DLD1 (cell line): ENCODE data around the gene EEIG1.
"Not testable (repeated sequence)": the region's sequence is repeated elsewhere in the genome, so short reads cannot be mapped to it uniquely, and the experiment has no call there.

Source experiments
- in situ Hi-C: cut with HindIII; loops from 2 replicates; pipeline ENCODE4 v1.10.0; 2017; ENCODE audit warnings: low sequenced_read_pairs

Gene EEIG1

DNA sequence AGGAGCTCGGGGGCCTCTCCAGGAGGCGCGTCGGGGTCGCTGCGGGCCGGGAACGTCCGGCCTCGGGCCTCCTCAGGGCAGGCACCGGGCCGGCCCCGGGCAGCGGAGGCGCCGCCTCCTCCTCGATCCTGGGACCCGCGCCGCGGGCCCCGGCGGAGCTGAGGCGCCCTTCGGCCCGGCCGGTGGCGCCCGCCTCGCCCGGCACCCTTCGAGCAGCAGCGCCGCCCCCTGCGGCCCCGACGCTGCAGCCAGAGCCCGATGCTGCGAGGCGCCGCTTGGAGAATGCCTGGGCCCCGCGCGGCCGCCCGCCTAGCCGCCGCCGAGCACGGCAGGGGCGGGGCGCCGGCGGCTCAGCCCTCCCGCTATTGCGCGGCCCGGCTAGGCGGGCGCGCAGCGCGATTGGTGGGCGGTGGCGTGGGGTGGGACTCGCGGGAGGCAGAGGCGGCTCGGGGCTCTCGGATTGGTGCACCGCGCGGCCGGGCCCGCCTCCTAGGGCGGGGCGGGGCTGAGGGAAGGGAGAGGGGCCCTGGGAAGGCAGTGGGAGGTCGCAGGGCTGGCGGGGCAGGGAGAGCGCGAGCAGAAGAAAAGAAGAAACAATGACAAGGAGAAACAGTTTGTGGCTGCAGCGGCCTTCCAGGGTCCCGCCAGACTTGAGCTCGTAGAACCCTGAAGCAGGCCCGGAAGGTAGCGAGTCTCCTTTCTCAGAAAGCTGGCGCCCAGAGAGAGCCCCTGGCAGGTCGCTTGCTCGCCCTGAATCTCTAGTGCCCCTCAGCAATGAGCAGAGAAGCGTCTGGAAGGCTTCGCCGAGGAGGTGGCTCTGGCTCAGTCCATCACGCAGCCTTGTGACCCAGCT lies at the start of gene EEIG1:
EEIG1 (minus strand) TSS at position 284 of the 853 bp plus-strand sequence. CDS start 852 bp downstream, outside the sequence.
- in situ Hi-C loops: no loop called here

DNA sequence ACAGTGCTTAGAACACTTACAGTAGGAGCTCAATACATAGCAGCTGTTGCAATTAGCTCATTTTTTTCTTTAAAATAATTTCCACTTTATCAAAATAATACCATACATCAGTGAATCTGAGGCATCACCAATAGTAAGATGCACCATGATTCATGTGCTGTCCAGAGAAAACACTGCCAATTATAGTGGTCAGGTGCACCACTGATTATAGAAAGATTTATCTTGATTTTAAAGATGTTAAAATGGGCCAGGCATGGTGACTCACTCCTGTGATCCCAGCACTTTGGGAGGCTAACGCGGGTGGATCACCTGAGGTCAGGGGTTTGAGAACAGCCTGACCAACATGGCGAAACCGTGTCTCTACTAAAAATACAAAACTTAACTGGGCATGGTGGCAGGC lies 46.9 kb upstream of the EEIG1 start:
- in situ Hi-C loops: no loop called here

DNA sequence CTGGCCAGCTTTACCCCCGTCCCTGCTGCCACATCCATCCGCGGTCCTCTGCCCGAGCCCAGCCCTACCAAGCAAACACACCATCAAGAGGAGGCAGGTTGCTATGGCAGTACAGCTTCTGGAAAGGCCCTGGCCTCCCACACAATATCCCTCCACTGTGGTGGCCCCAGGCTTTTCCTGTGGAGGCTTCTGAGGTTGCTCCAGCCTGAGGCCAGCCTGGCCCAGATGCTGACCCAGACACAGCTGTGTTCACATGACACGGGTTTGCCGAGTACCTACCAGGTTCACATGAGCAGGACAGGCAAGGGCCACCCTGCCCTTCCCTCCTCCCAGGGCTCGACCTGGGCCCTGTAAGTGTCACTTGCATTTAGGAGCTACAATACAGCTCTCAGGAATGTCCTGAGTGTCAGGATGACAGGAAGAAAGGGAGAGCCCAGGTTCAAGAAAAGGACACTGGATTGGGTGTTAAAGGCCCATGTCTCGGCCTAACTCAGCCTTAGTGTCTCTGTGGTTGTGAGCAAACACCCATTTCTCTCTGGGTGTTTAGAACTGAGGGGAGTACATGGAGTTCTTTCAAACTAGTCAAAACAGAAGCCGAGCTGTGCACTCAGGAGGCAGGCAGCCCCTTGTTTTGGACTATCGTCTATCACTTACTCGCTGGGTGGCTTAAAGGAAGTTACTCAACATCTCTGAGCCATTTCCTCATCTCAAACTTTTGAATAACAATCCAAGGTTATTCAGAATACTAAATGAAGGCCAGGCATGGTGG lies 46.2 kb upstream of the EEIG1 start:
- in situ Hi-C loops: no loop called here

DNA sequence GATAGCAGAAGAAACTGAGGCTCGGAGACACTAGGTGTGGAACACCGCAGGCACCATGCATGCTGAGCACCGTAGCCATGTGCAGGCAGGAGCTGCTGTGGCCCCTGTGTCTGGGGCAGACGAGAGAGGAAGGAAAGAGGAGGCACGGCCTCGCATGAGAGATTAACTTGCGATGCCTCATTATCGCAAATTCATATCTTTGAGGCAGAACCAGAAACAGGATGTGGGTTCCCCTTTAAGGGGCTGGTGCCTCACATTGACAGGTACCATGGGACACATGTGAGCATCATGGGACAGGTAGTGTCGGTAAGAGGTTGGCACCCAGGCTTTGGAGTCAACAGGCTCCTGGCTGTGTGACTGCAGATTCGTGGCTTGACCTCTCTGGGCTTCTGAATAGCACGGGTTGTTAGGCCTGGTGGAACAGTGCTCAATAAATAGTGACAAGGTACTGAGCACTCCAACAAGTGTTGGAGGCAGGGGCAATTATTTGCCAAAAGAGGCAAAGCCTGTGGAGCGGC lies 45.5 kb upstream of the EEIG1 start:
- in situ Hi-C loops: no loop called here

DNA sequence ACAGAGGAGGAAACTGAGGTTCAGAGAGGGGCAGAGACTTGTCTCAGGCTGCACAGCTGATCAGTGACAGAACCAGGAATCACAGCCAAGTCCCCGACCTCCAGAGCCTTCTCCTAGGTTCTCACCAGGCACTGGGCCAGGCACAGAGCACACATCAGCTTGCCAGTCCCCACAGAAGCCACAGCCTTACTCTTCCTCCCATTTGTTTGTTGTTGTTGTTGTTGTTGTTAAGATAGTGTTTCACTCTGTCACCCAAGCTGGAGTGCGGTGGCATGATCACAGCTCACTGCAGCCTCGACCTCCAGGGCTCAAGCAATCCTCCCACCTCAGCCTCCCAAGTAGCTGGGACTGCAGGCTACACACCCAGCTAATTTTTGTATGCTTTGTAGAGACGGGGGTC lies 44.9 kb upstream of the EEIG1 start:
- in situ Hi-C loops: no loop called here

DNA sequence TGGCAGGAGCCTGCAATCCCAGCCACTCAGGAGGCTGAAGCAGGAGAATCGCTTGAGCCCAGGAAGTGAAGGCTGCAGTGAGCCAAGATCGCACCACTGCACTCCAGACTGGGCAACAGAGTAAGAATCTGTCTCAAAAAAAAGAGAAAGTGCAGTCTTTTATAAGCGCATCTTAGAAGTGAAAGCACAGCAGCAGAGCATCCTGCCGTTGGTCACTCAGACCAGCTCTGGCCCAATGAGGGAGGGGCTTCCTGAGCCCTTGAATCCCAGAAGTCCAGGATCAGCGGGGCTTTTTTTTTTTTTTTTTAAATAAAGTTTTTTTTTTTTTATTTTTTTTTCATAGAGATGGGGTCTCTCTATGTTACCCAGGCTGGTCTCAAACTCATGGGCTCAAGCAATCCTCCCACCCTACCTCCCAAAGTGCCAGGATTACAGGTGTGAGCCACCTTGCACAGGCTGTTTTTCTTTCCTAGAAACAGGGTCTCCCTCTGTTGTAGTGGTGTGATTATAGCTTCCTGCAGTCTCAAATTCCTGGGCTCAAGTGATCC lies 44.0 kb upstream of the EEIG1 start:
- in situ Hi-C loops: no loop called here

DNA sequence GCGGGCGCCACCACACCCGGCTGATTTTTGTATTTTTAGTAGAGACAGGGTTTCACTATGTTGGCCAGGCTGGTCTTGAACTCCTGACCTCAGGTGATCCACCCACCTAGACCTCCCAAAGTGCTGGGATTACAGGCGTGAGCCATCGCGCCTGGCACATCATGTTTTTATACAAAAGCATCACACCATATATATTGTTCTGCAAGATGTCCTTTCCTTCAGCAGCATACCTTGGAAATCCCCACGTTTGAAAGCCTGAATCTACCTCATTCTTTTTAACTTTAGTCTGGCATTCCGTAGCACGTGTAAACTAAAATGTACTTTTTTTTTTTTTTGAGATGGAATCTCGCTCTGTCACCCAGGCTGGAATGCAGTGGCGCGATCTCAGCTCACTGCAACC lies 42.9 kb upstream of the EEIG1 start:
- in situ Hi-C loops: not testable (repeated sequence)

DNA sequence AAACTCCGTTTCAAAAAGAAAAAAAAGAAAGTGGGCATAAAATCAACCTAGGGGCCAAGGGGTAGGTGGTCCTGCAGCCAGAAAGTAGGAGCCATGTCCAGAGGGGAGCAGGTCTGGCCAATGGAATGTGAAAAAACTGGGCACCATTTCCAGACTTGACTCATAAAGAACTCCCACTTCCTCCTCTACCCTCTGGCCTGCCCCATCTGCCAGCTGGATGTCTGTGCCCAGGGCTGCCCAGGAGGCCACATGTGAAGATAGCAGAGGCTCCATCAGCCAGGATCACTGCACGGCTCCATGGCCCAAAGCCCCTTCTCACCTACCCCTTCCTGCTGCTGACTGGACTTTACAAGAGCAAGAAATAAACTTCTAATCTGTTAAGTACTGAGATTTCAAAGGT lies 42.1 kb upstream of the EEIG1 start:
- in situ Hi-C loops: no loop called here

DNA sequence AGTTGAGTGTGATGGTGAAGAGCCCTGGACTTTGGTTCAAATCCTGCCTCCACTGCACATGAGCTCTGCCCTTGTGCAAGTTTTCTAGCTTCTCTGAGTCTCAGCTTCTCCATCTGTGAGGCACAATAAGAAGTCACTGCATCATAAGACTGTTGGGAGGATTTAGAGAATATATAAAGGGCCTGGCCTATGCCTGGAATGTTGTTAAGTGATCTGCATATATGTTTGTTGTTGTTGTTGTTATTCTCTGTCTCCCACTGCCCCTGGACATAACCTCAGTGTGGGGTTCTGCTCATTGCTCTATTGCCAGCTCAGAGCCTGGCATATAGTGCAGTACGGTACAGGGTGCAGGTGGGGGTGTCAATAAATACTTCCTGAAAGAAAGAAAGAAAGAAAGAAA lies 40.3 kb upstream of the EEIG1 start:
- in situ Hi-C loops: no loop called here

DNA sequence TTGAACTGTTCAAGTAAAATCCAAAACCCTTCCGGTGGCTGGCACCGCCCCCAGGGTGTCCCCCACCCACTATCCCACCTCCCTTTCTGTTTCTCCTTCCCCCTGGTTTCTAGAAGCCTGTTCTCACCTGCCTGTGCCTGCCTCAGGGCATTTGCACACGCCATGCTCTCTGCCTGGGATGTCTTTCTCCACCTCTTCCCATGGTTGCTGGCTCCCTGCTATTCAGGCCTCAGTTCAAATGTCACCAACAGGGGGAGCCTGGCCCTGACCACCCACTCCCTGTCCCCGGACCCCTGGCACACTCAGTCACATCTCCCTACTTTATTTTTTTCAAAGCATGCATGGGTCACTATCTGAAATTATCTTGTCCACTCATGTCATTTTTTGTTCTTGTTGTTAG lies 39.9 kb upstream of the EEIG1 start:
- in situ Hi-C loops: no loop called here

DNA sequence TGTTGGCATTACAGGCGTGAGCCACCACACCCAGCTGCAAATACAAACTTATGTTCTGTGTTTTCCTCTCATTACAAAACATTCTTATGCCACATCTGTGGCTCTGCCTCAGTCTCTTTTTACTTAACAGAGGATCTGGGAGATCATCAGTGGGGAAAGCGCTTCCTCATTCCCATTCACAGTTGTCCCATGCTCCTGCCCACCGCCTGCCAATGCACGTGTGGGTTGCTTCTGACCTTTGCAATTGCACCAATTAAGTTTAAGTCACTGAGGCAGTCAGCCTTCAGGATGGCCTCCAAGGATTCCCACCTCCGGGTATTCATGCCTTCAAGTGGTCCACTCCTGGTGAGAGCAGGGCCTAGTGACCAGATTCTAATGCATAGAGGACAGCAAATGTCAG lies 34.9 kb upstream of the EEIG1 start:
- in situ Hi-C loops: no loop called here

DNA sequence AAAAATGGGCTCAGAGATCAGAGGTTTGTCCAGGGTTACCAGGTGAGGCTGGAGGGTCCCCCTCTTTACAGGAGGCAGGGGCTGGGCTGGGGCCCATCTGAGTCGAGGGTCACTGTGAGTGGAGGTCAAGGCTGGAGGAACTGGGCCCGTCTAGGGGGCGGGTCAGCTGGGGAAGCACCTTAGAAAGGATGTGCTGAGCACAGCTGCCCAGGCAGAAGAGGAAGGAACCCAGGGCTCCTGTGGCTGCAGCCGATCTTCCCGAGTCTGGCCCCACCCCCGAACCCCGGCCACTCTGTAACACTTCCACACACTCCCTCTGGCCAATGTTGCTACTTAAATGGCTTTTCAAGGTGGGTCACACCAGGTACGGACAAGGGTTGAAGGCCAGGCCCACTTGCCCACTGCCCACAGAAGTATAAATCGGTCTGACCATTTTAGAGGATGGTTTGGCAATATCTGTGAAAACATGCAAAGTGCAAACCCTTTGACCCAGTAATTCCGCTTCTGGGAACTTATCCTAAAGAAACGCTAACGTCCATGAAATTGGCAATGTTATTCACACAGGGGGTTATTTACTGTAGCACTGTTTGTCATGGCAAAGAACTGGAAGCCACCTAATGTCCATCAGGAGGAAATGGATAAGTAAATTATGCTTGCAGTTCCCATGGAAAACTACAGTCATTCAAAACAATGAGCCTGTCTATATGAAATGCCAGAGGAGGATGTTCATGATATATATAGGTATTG lies 30.5 kb upstream of the EEIG1 start:
- in situ Hi-C loops: no loop called here

DNA sequence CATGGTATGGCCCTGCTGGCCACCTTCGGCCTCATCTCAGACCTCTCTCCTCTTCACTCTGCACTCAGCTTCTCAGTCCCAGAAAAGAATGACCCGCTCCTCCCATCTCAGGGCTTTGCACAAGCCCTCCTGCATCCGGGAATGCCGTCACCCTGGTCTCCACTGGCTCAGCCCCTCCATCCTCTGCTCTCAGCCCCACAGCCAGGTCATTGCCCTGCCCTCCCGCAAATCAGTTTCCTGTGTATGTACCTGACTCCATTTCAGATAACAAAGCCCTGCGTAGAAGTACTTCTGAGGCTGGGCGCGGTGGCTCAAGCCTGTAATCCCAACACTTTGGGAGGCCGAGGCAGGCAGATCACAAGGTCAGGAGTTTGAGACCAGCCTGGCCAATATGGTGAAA lies 28.9 kb upstream of the EEIG1 start:
- in situ Hi-C loops: no loop called here

DNA sequence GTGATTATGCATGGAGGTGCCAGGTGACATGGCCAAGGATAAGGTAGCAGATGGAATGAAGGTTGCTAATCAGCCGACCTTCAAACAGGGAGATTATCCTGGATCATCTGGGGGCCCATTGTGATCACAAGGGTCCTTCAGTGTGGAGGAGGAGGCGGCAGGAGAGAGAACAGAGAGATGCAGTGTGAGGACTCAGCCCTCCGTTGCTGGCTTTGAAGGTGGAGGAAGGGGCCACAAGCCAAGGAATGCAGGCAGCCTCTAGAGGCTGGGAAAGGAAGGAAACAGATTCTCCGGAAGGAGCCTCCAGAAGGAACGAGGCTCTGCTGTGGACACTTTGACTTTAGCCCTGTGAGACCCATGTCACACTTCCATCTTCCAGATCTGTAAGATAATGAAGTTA lies 27.4 kb upstream of the EEIG1 start:
- in situ Hi-C loops: no loop called here

DNA sequence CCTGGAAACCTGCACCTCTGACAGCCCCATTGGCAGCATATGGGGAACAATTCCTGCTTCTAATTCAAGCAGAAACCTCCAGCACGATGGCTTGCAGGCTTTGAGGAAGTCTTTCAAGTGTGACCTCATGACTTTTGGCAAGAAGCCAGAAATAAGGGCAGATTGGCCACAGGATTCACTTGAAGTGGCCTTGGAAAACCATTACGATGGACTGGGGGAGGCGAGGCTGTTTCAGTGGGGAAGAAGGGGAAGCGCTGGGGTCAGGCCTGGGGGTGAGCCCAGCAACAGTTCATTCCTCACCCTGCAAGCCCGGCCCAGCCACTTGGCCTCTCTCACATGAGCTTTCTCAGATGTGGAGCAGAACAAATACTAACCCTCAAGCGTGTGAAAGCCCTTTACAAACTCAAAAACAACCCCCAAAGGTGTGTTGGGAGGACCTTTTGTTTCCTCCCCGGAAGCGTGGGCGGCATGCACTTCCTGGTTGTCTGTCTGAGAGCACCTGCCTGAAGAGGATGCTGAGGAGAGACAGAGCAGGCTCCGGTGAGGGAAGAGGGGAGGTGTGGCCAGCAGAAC lies 26.9 kb upstream of the EEIG1 start:
- in situ Hi-C loops: no loop called here

DNA sequence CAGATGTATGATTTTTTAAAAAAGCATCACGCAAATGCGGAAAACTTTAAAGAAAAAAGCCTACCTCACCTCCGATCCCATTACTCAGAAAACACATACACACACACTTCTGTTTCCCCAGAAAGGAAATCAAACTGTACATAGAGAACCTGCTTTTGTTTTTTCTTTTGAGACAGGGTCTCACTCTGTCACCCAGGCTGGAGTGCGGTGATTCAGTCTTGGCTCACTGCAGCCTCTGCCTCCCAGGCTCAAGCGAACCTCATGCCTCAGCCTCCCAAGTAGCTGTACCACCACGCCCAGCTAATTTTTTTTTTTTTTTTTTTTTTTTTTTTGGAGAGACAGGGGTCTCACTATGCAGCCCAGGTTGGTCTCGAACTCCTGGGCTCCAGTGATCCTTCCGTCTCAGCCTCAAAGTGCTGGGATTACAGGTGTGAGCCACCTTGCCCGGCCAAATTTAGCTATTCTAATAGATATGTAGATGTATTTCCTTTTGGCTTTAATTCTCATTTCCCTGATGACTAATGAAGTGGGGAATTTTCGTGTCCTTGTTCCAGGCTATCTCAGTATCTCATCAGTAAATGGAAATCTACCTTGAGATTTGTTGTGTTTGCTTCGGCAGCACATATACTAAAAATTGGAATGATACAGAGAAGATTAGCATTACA lies 25.7 kb upstream of the EEIG1 start:
- in situ Hi-C loops: no loop called here

DNA sequence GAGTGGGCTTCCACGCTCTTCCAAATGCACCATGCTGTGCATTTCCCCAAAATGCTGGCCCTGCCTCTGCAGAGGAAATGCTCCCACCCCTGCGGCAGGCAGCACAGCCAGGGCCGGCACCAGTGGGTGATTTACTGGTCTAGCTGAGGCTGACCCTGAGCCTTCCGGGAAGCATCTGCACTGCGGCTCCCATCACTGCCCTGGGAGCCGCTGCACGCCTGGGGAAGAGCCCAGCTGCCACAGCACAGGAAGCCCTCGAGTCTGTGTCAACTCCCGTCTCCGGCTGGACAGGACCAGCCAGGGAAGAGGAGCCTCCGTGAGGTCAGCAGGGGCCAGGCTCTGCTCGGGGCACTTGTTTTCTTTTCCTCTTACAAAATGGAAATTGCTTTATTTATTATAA lies 25.1 kb upstream of the EEIG1 start:
- in situ Hi-C loops: no loop called here

DNA sequence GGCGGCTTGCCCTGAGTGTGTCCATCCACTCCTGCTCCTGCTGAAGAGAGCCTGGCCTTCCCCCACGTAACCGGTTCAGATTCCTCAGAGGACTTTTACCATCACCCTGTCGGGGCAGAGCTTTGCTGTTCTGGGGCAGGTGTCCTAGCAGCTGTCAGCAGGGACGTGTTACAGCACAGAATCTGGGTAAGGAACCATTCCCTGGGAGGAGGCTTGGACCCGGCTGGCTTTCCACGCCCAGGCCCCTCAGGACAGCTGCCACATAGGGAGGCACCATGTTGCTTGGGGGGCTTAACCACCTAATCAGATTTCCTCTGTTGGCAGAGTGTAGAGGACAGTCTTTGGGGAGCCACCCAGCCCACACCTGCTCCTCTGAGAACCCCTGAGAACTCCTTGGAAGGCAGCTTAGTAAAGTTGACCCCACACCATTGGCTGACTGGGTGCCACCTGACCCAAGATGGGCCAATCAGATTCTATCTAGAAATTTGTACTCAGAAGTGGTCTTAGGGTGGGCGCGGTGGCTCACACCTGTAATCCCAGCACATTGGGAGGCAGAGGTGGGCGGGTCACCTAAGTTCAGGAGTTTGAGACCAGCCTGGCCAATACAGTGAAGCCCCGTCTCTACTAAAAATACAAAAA lies 23.3 kb upstream of the EEIG1 start:
- in situ Hi-C loops: no loop called here

DNA sequence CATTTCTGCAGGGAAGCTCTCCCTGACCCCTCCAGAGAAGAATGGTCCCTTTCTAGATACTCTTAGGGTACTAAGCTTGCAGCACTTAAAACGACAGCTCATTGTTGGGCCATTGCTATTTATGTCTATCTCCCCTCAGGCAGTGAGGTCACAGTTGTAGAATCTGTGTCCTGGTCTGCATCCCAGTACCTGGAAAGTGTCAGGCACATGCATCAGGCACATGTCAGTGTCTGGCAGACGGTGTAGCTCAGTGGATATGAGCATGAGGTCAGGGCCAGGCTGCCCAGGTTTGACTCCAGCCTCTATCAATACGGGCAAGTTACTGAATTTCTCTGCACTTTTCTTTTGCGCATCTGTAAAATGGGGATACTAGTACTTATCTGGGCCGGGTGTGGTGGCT lies 22.2 kb upstream of the EEIG1 start:
- in situ Hi-C loops: no loop called here
